Endodermal cell (in vitro differentiated cells): ENCODE data around the gene SCFD2. TPM values are rescaled to one million over a fixed set of nuclear protein-coding genes. Genes with fewer than 3 reads are reported as not detected.

Source experiments
- DNase-seq: peaks from one replicate; pipeline ENCODE4 v3.0.0-alpha.2; 2017
- H3K27ac ChIP-seq: 2 replicates; pipeline ENCODE4 v1.5.1; 2013; ENCODE audit warnings: mild to moderate bottlenecking, low read depth, low read length, moderate library complexity
- H3K27me3 ChIP-seq: 2 replicates; pipeline ENCODE4 v1.6.1; 2013; ENCODE audit warnings: mild to moderate bottlenecking, low read length, moderate library complexity; ENCODE audit not compliant: insufficient read depth, control insufficient read depth, poor library complexity, severe bottlenecking
- H3K36me3 ChIP-seq: 2 replicates; pipeline ENCODE4 v1.7.0; 2013; ENCODE audit warnings: mild to moderate bottlenecking, low read length, moderate library complexity; ENCODE audit not compliant: control insufficient read depth, insufficient read depth
- H3K4me1 ChIP-seq: one replicate; pipeline ENCODE4 v1.7.0; 2013; ENCODE audit warnings: low read length; ENCODE audit not compliant: control insufficient read depth, insufficient read depth
- H3K4me3 ChIP-seq: 2 replicates; pipeline ENCODE4 v1.5.1; 2013; ENCODE audit warnings: mild to moderate bottlenecking, low read length, moderate library complexity
- H3K9ac ChIP-seq: 2 replicates; pipeline ENCODE4 v1.6.1; 2013; ENCODE audit warnings: mild to moderate bottlenecking, low read length, moderate library complexity; ENCODE audit not compliant: poor library complexity, severe bottlenecking; ENCODE audit errors: extremely low read depth
- H3K9me3 ChIP-seq: 2 replicates; pipeline ENCODE4 v1.6.1; 2013; ENCODE audit warnings: mild to moderate bottlenecking, low read length, moderate library complexity; ENCODE audit not compliant: control insufficient read depth
- H3K27ac Mint-ChIP-seq: 2 replicates; pipeline ENCODE4 v1.8.0; 2020; ENCODE audit warnings: mixed read lengths
- H3K27me3 Mint-ChIP-seq: 2 replicates; pipeline ENCODE4 v1.8.0; 2021; ENCODE audit warnings: mild to moderate bottlenecking, mixed read lengths; ENCODE audit not compliant: insufficient read depth
- H3K36me3 Mint-ChIP-seq: 2 replicates; pipeline ENCODE4 v1.8.0; 2020; ENCODE audit warnings: low read depth, mixed read lengths
- H3K4me1 Mint-ChIP-seq: 2 replicates; pipeline ENCODE4 v1.8.0; 2020; ENCODE audit warnings: mixed read lengths
- H3K4me3 Mint-ChIP-seq: 2 replicates; pipeline ENCODE4 v1.8.0; 2020; ENCODE audit warnings: mild to moderate bottlenecking, moderate library complexity, mixed read lengths
- H3K9me3 Mint-ChIP-seq: 2 replicates; pipeline ENCODE4 v1.8.0; 2020; ENCODE audit warnings: mild to moderate bottlenecking, mixed read lengths
- WGBS, 2 experiments: methylation state at CpG; one replicate each; pipeline versions ENCODE4 v1.1.5 to v1.1.7; 2013; ENCODE audit warnings: missing lambda C conversion rate in 2 of 2, mixed read lengths in 1 of 2; ENCODE audit not compliant: insufficient coverage in 1 of 2, insufficient read length in 1 of 2; 5-methylcytosine and 5-hydroxymethylcytosine counted together
- total RNA-seq, 2 donors: library from RNA; stranded (reverse); fragmentation: NEBNext Ultra II Directional in 1 of 2; extraction: Animal tissue kit (Norgen Biotek cat#: 25700) in 1 of 2; gene quantifications; 2 replicates in 1 of 2; 3 replicates in 1 of 2; pipeline ENCODE4 v1.2.1, GENCODE V29; 2021
- TF ChIP-seq, protein P1 (sequence below): fragments of 200-600 bp; sonication (generic); conservative IDR thresholded peaks from 2 replicates; pipeline ENCODE4 v1.5.0; 2021; ENCODE audit warnings: antibody characterized with exemption, mild to moderate bottlenecking

The SCFD2 gene
- total RNA-seq, 2 donors from 2014 or later = 5.7 to 6.5 TPM

DNA sequence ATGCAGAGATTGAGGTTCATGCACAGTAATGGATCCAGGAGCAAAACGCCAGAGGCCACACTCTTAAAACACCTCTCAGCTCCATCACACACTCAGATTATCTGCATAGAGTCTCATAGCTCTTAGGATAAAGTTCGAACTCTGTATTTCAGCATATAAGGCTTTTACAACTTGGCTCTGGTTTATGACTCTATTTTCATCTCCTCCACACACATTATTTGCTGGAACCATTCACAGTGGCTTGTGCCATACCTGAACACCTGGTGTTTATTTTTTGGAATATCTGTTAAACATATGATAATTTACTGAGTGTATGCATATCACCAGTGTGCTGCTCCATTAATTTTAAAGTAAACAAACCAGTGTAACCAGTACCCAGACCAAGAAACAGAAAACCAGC, 476.5 kb downstream of the SCFD2 start:
- H3K27me3 ChIP-seq = no peaks in the 10 kb centered on the region
- no peaks in the 10 kb centered on the region for H3K27me3 Mint-ChIP-seq

DNA sequence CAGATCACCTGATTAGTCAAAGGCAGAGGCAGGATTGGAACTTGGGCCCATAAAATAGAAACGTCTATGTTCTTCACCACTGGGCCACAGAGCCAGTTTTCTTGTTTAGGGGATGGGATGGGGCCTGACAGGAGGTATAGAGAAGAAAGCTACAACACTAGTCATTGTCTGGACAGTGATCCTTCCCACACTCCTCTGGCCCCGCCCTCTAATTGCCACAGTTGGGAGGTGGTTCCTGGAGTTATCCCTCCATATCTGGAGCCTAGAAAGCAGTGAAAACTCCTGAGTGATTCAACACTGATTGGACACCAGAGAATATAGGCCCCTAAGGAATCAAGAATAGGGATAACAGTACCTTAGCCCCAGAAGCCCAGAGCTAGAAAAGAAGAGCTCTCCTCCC, 480.9 kb downstream of the SCFD2 start:
- WGBS, 2 experiments = 95% methylated on average over 2 of the region's 2 CpGs; no CpG with 5 or more reads in 1 of the 2 experiments

More for the DNA sequence above, 476.5 kb downstream of the SCFD2 start:
- H3K9ac ChIP-seq = no peak overlapping the region
- Mint-ChIP-seq H3K36me3 (no peaks in the 10 kb centered on the region), H3K9me3 (peaks cover 5% of the 10 kb centered on the region), H3K27ac (no peak overlapping the region), H3K4me3 (no peak overlapping the region), H3K4me1 (peaks cover 10% of the 10 kb centered on the region)
- TF ChIP-seq, protein P1, sequence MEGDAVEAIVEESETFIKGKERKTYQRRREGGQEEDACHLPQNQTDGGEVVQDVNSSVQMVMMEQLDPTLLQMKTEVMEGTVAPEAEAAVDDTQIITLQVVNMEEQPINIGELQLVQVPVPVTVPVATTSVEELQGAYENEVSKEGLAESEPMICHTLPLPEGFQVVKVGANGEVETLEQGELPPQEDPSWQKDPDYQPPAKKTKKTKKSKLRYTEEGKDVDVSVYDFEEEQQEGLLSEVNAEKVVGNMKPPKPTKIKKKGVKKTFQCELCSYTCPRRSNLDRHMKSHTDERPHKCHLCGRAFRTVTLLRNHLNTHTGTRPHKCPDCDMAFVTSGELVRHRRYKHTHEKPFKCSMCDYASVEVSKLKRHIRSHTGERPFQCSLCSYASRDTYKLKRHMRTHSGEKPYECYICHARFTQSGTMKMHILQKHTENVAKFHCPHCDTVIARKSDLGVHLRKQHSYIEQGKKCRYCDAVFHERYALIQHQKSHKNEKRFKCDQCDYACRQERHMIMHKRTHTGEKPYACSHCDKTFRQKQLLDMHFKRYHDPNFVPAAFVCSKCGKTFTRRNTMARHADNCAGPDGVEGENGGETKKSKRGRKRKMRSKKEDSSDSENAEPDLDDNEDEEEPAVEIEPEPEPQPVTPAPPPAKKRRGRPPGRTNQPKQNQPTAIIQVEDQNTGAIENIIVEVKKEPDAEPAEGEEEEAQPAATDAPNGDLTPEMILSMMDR = no peak
- H3K4me3 ChIP-seq = no peak overlapping the region
- H3K4me1 ChIP-seq = peaks cover 7% of the 10 kb centered on the region
- DNase-seq = no peak
- 94% methylated on average over 2 of the region's 2 CpGs for WGBS, 2 experiments
- H3K36me3 ChIP-seq = no peaks in the 10 kb centered on the region
- H3K9me3 ChIP-seq = peaks cover 24% of the 10 kb centered on the region
- H3K27ac ChIP-seq = no peak overlapping the region

DNA sequence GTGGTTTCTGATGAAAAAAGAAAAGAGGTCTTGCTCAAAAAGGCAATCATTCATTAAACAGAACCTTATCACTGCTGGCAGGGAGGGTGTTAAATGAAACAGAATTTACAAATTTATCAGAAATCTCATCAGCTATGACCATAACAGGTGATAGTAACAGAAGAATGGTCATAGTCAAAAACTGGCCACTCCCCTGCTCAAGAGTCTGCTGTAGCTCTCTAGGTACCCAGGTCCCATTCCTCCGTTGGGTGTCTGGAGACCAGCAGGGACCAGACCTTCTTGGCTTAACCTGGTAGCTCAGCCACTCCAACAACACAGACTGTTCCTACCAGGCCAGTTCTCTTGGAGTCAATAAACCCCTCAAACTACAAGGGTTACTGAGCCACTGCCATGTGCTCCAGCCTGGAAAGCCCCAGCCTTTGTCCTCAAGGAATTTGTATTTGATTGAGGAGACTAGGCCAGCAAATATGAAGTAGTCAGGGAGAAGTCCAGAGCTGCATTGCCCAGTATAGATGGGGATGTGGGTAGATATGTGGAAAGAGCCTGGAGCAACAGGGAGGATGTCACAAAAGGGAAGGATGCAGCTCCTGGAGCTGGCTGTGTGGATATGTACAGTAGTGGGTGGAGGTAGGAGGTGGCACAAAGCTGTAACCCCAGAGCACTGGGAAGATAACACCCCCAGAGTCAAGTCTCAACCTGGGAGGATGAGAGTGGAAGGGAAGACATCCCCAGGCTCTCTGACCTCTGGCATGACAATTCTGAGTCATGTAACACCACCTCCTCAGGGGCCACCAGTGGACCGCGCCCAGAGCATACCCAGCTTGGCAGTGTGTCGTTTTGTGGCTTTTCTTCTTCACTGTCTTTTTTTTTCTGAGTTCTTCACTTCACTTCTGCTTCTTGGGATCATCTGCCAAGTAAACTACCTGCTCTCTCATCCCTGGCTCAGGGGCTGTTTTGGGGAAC, 481.9 kb downstream of the SCFD2 start:
- Histone ChIP-seq H3K4me1 (peaks cover 21% of the 10 kb centered on the region), H3K36me3 (no peaks in the 10 kb centered on the region), H3K9me3 (peaks cover 40% of the 10 kb centered on the region), H3K4me3 (no peak overlapping the region), H3K27ac (peak overlapping the region; percentile 67), H3K9ac (no peak overlapping the region), H3K27me3 (no peaks in the 10 kb centered on the region)
- 87 to 97% methylated on average over 4 of the region's 4 CpGs for WGBS, 2 experiments
- Mint-ChIP-seq H3K4me3 (no peak overlapping the region), H3K27ac (peak overlapping the region; percentile 79), H3K9me3 (peaks cover 5% of the 10 kb centered on the region), H3K27me3 (no peaks in the 10 kb centered on the region), H3K36me3 (no peaks in the 10 kb centered on the region), H3K4me1 (peaks cover 31% of the 10 kb centered on the region)
- TF ChIP-seq, protein P1 = no peak
- peak; percentile 57 for DNase-seq

More for the DNA sequence above, 480.9 kb downstream of the SCFD2 start:
- peaks cover 5% of the 10 kb centered on the region for H3K9me3 Mint-ChIP-seq
- peaks cover 30% of the 10 kb centered on the region for H3K4me1 Mint-ChIP-seq
- TF ChIP-seq, protein P1 = no peak
- H3K27me3 Mint-ChIP-seq = no peaks in the 10 kb centered on the region
- no peaks in the 10 kb centered on the region for H3K36me3 ChIP-seq
- no peak overlapping the region for H3K9ac ChIP-seq
- peak; percentile 42 for DNase-seq
- no peak overlapping the region for H3K27ac Mint-ChIP-seq
- peaks cover 40% of the 10 kb centered on the region for H3K9me3 ChIP-seq
- no peak overlapping the region for H3K27ac ChIP-seq
- H3K27me3 ChIP-seq = no peaks in the 10 kb centered on the region
- H3K4me1 ChIP-seq = peaks cover 18% of the 10 kb centered on the region
- no peaks in the 10 kb centered on the region for H3K36me3 Mint-ChIP-seq
- no peak overlapping the region for H3K4me3 ChIP-seq
- no peak overlapping the region for H3K4me3 Mint-ChIP-seq
